ENCODE results near the gene RELL2. TPM values are rescaled to one million over a fixed set of nuclear protein-coding genes. Genes with fewer than 3 reads are reported as not detected.

Gene RELL2
- total RNA-seq, 2 experiments from 2014 or later = 28.0 to 43.1 TPM

GRCh38 chr5:141598391-141599345 lies 38.1 kb upstream of the RELL2 start:
- no TSS peak for BruUV-seq (replicated peaks)
- intact Hi-C loops (cut with micrococcal nuclease; ENCODE audit: unreplicated experiment) = no loop called here
- peaks cover 22% of the 10 kb centered on the region for H3K4me1 ChIP-seq (ENCODE audit: insufficient read depth, low read length, poor library complexity, severe bottlenecking)
- H3K27ac ChIP-seq (ENCODE audit: low read depth, low read length, poor library complexity, severe bottlenecking) = no peak overlapping the region
- no peak overlapping the region for H3K4me3 ChIP-seq (ENCODE audit: low read depth, low read length, poor library complexity, severe bottlenecking)
- H3K4me2 ChIP-seq (ENCODE audit: low read length) = no peak overlapping the region
- H4K20me1 ChIP-seq (ENCODE audit: insufficient read depth, low read length) = no peaks in the 10 kb centered on the region
- TF ChIP-seq EZH2phosphoT487 (IDR thresholded peaks at IDR 0.05; ENCODE audit: borderline replicate concordance, low read depth, low read length) (no peak), CTCF (conservative IDR thresholded peaks at IDR 0.05; ENCODE audit: low read length) (no peak)
- CTCF ChIA-PET (ENCODE audit: unreplicated experiment) = no interaction called here
- H3K9me2 ChIP-seq (ENCODE audit: insufficient read depth, low read length) = no peaks in the 10 kb centered on the region
- no peak overlapping the region for H2AFZ ChIP-seq (ENCODE audit: low read length)
- H3K9me3 ChIP-seq (ENCODE audit: low read length) = no peaks in the 10 kb centered on the region
- H3K36me3 ChIP-seq (ENCODE audit: insufficient read depth, low read length) = peaks cover 32% of the 10 kb centered on the region
- H3K79me2 ChIP-seq (ENCODE audit: insufficient read depth, low read depth, low read length) = peaks cover 70% of the 10 kb centered on the region
- POLR2A ChIA-PET = interaction anchor here (0.6 to 2.1 kb wide), 7 partner anchors 8 to 994 kb away, joined by 3 to 14 read pairs (median 3); no protein-coding TSS in a partner anchor
- DNase-seq (ENCODE audit: low spot score) = no peak

- intact Hi-C loops (cut with micrococcal nuclease; ENCODE audit: unreplicated experiment) = no loop called here
- Histone ChIP-seq H2AFZ (ENCODE audit: low read length) (no peak overlapping the region), H3K4me3 (ENCODE audit: low read depth, low read length, poor library complexity, severe bottlenecking) (no peak overlapping the region), H3K9me3 (ENCODE audit: low read length) (no peaks in the 10 kb centered on the region), H3K79me2 (ENCODE audit: insufficient read depth, low read depth, low read length) (peaks cover 87% of the 10 kb centered on the region), H4K20me1 (ENCODE audit: insufficient read depth, low read length) (peaks cover 17% of the 10 kb centered on the region), H3K27ac (ENCODE audit: low read depth, low read length, poor library complexity, severe bottlenecking) (no peak overlapping the region), H3K9me2 (ENCODE audit: insufficient read depth, low read length) (no peaks in the 10 kb centered on the region), H3K4me1 (ENCODE audit: insufficient read depth, low read length, poor library complexity, severe bottlenecking) (peaks cover 52% of the 10 kb centered on the region), H3K4me2 (ENCODE audit: low read length) (no peak overlapping the region), H3K36me3 (ENCODE audit: insufficient read depth, low read length) (peaks cover 16% of the 10 kb centered on the region; the same call in 1 of the 2 replicates)
- POLR2A ChIA-PET = interaction anchor here (0.6 to 1.8 kb wide), 4 partner anchors 10 to 92 kb away, joined by 4 to 7 read pairs (median 6); no protein-coding TSS in a partner anchor
- TF ChIP-seq CTCF (conservative IDR thresholded peaks at IDR 0.05; ENCODE audit: low read length) = no peak
- no peak for TF ChIP-seq EZH2phosphoT487 (IDR thresholded peaks at IDR 0.05; ENCODE audit: borderline replicate concordance, low read depth, low read length)
- no peak for DNase-seq (ENCODE audit: low spot score)
- BruUV-seq (replicated peaks) = no TSS peak
- CTCF ChIA-PET (ENCODE audit: unreplicated experiment) = interaction anchor here (1.2 kb wide), 1 partner anchor 10 kb away, joined by 3 read pairs; no protein-coding TSS in a partner anchor
These were observed 34.2 kb upstream of the RELL2 start for GRCh38 chr5:141602606-141603005.

Data from OCI-LY7 (cell line).